Gastrocnemius medialis (tissue), 4 donors: Measurements from ENCODE around the gene TAS1R1.

Experiments
- POLR2A ChIP-seq, 2 donors: fragments of 450-650 bp; IDR thresholded peaks; one replicate each; pipeline ENCODE4 v1.6.1; 2017; ENCODE audit warnings: antibody characterized with exemption in 2 of 2, mild to moderate bottlenecking in 2 of 2, moderate library complexity in 2 of 2
- TF ChIP-seq, protein P1 (sequence below), 5 experiments: fragments of 450-650 bp in 3 of 5; fragments of 200-600 bp in 2 of 5; sonication (generic) in 2 of 5; IDR thresholded peaks in 4 of 5; conservative IDR thresholded peaks in 1 of 5; 1 replicate in 4 of 5; 2 replicates in 1 of 5; pipeline ENCODE4 v1.5.1; 2016 to 2019; ENCODE audit warnings: antibody characterized with exemption in 5 of 5, mild to moderate bottlenecking in 3 of 5, moderate library complexity in 3 of 5

DNA sequence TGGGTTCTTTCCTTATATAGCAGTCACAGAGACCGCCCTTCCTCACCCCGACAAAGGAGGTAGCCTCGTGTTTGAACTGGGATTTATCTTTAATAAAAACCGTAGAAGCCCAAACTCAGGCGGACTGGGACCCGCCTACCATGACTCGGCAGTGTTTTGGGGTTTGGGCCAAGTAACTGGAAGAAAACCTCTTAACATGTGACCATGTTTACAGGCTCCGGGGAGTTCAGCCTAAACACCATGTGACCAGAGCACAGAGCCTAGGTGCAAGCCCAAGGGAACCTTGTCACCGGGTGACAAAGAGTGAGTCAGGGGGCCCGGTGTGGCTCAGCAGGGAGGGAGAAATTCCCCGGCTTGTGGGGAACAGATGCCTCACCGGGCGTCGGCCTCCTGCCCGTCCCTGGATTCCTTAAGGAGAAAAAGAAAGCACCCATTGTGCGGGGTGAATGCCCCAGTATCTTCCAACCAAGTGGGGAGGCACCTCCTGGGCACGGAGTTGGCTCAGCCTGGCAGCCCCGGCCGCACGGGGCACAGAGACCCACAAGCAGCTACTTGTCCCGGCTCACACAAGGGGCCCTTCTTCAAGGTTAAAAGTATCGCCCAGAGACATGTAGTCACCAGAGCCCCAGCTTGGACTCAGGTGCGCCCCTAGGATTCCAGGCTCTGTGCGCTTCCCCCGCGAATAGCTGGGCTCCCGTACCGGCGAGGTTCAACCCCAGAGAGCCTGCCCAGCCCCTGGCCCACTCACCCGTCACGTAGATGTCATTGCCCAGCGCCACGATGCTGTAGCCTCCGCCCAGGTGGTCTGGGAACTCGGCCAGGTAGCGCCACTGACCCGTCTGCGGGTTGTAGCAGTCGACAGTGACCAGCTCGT is 46.2 kb downstream of the TAS1R1 start:
- TF ChIP-seq, protein P1, sequence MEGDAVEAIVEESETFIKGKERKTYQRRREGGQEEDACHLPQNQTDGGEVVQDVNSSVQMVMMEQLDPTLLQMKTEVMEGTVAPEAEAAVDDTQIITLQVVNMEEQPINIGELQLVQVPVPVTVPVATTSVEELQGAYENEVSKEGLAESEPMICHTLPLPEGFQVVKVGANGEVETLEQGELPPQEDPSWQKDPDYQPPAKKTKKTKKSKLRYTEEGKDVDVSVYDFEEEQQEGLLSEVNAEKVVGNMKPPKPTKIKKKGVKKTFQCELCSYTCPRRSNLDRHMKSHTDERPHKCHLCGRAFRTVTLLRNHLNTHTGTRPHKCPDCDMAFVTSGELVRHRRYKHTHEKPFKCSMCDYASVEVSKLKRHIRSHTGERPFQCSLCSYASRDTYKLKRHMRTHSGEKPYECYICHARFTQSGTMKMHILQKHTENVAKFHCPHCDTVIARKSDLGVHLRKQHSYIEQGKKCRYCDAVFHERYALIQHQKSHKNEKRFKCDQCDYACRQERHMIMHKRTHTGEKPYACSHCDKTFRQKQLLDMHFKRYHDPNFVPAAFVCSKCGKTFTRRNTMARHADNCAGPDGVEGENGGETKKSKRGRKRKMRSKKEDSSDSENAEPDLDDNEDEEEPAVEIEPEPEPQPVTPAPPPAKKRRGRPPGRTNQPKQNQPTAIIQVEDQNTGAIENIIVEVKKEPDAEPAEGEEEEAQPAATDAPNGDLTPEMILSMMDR (IDR thresholded peaks at IDR 0.05 in 4 of 5, conservative IDR thresholded peaks at IDR 0.05 in 1 of 5): peak in 2 of 5 experiments; percentile 7 to 26
- peak; percentile 94 to 95 for TF ChIP-seq POLR2A (IDR thresholded peaks at IDR 0.05)
